ENCODE results near the gene TRDMT1. TPM values are rescaled to one million over a fixed set of nuclear protein-coding genes. Genes with fewer than 3 reads are reported as not detected.

The TRDMT1 gene
- total RNA-seq, 1 donor, result 19.1 TPM

- TF ChIP-seq CTCF (IDR thresholded peaks at IDR 0.05; ENCODE audit: insufficient read depth, low read length), result no peak
- no peak overlapping the region for H3K4me3 ChIP-seq (ENCODE audit: low read depth, low read length)
- peak; percentile 8 for DNase-seq (ENCODE audit: low read depth)
These were observed 56.7 kb downstream of the TRDMT1 start for GRCh38 chr10:17144757-17145156.

DNA sequence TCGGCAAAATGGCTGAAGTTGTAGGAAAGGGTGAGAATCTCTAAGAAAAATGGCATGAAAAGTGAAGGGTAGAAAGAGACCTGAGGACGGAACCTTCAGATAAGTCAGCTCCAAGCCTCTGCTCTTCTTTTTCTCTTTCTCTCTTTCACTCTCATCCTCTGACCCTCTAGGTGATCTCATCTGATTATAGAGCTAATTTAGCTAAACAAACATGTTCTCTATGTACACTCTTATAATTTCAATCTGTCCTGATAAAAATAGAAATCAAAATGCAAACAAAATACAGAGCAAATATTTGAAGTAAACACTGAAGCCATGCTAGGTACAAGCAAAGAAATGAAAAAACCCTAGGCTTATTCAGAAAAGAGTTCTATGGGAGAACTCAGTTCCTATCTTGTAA lies 57.4 kb downstream of the TRDMT1 start:
- no peak for TF ChIP-seq CTCF (IDR thresholded peaks at IDR 0.05; ENCODE audit: insufficient read depth, low read length)
- DNase-seq (ENCODE audit: low read depth), result no peak
- no peak overlapping the region for H3K4me3 ChIP-seq (ENCODE audit: low read depth, low read length)

DNA sequence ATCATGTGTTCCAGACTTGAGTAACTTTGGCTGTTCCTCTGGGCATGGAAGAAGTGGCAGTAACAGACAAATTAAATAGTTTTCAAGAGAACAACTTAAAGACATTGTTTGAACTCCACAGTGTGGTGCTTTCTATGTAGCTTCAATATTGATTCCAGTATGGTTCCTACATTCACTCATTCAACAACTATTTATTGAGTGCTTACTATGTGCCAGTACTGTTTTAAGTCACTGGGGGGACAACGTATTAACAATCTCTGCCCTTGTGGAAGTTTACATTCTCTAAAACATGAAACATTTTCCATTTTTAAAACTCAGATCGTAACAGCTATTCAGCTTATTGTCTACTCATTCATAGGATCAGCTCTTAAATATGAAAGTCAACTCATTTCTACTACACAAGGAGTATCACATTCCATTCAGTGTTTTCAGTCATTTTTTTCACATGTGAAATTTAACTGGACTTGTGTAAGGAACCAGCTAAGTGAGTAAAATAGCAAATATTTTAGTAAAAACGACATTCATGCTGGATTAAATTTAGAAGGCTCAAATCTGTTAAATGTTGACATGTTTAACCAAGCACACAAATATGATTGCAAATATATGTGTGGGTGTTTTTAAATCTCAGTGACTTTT lies 58.3 kb downstream of the TRDMT1 start:
- DNase-seq (ENCODE audit: low read depth), result no peak
- H3K4me3 ChIP-seq (ENCODE audit: low read depth, low read length), result no peak overlapping the region
- TF ChIP-seq CTCF (IDR thresholded peaks at IDR 0.05; ENCODE audit: insufficient read depth, low read length), result no peak

- DNase-seq (ENCODE audit: low read depth), result no peak
- no peak for TF ChIP-seq CTCF (IDR thresholded peaks at IDR 0.05; ENCODE audit: insufficient read depth, low read length)
- H3K4me3 ChIP-seq (ENCODE audit: low read depth, low read length), result no peak overlapping the region
These were observed 59.8 kb downstream of the TRDMT1 start for GRCh38 chr10:17141504-17142229.

DNA sequence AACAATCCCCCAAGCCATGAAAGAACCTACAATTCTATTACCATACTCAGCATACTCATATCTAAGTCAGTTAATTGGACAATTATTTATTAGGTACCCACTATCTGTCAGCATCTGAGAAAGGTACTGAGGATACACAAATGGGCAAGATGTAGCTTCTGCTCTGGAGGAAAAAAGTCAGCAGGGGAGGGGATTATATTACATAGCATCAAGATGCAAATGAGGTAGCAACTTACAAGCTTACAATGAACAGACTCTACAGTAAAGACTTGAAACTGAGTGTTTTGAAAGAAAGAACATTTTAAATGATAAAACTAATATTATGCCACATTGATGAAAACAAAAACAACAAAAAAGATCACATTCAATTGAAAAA lies 61.1 kb downstream of the TRDMT1 start:
- no peak for DNase-seq (ENCODE audit: low read depth)
- H3K4me3 ChIP-seq (ENCODE audit: low read depth, low read length), result no peak overlapping the region
- TF ChIP-seq CTCF (IDR thresholded peaks at IDR 0.05; ENCODE audit: insufficient read depth, low read length), result no peak

DNA sequence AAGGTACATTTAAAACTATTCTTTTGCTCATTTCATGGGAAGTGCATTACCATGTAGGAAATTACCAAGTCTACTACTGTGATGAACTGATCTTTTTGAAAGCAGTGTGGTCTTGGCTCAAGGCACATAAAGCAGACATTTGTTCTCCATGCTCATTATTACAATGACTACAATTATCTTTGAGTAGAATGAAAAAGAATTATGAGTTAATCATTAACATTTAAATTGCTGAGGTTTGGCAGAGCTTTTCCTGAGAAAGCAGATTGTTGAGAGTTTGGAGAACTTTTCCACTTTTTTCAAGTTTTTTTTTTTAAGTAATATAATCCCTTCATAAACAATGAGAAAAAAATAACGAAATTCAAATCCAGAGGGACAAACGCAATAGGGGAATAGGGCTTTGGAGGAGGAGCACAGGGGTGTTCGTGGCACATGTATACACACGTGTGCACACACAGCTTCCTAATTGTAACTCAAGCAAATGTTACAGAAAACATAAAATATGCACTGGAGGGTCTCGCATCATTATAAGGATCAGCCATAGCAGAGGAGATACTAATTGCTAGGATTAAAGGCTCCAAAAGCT lies 62.9 kb downstream of the TRDMT1 start:
- no peak for DNase-seq (ENCODE audit: low read depth)
- no peak overlapping the region for H3K4me3 ChIP-seq (ENCODE audit: low read depth, low read length)
- no peak for TF ChIP-seq CTCF (IDR thresholded peaks at IDR 0.05; ENCODE audit: insufficient read depth, low read length)

All from fibroblast of the aortic adventitia (primary cell).